ENCODE data around the gene RPTN. TPM values are rescaled to one million over a fixed set of nuclear protein-coding genes. Genes with fewer than 3 reads are reported as not detected.

RPTN gene
- polyA plus RNA-seq, 1 of the 3 experiments (the other 2 are of a cell fraction) = not detected

DNA sequence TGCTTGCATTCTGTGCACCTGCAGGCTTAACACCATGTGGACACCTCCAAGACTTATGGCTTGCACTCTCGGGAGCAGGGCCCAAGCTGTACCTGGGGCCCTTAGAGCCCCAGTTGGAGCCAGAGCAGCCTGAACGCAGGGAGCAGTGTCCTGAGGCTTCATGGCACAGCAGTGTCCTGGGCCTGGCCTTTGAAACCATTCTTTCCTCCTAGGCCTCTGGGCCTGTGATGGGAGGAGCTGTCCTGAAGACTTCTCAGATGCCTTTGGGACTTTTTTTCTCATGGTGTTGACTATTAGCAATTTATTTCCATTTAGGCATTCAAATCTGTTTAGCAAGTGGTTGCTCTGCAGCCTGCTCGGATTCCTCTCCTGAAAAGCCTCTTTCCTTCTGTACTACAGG, 11.0 kb downstream of the RPTN start:
- Histone ChIP-seq H3K9ac (no peak overlapping the region), H4K20me1 (ENCODE audit: insufficient read depth) (no peaks in the 10 kb centered on the region), H3K9me3 (no peaks in the 10 kb centered on the region), H3K4me3 (ENCODE audit: low read depth in 2 of 2, low read length in 1 of 2) (no peak overlapping the region), H3K9me2 (no peaks in the 10 kb centered on the region), H3K36me3 (replicated peaks in 1 of 2; ENCODE audit: control insufficient read depth in 1 of 2, insufficient read depth in 2 of 2, low read length in 1 of 2) (no peaks in the 10 kb centered on the region), H2AFZ (ENCODE audit: low read depth) (no peak overlapping the region), H3K27ac (ENCODE audit: low read depth in 2 of 2, low read length in 1 of 2) (no peak overlapping the region), H3K4me2 (no peak overlapping the region), H3K79me2 (ENCODE audit: insufficient read depth) (no peaks in the 10 kb centered on the region), H3K27me3 (ENCODE audit: insufficient read depth) (no peaks in the 10 kb centered on the region), H3F3A (replicated peaks; ENCODE audit: insufficient read depth) (no peaks in the 10 kb centered on the region), H3K4me1 (ENCODE audit: control insufficient read depth in 1 of 2, insufficient read depth in 2 of 2, low read depth in 1 of 2, low read length in 1 of 2) (peaks cover 0 to 6% of the 10 kb centered on the region in 2 experiments; a peak in 1 of 4 replicates)
- ChIA-PET POLR2A (no interaction called here), CTCF (interaction anchor here (1.2 to 1.8 kb wide), 2 partner anchors 38 to 310 kb away, joined by 6 read pairs; no protein-coding TSS in a partner anchor)
- 1% methylated on average over 3 of the region's 3 CpGs for WGBS (ENCODE audit: low lambda C conversion rate)
- TF ChIP-seq MEF2A (IDR thresholded peaks at IDR 0.05; ENCODE audit: borderline replicate concordance, low read depth) = no peak
- no peak for TF ChIP-seq TAF1 (IDR thresholded peaks at IDR 0.05; ENCODE audit: borderline replicate concordance, low read depth, low read length)
- TF ChIP-seq, protein P1, sequence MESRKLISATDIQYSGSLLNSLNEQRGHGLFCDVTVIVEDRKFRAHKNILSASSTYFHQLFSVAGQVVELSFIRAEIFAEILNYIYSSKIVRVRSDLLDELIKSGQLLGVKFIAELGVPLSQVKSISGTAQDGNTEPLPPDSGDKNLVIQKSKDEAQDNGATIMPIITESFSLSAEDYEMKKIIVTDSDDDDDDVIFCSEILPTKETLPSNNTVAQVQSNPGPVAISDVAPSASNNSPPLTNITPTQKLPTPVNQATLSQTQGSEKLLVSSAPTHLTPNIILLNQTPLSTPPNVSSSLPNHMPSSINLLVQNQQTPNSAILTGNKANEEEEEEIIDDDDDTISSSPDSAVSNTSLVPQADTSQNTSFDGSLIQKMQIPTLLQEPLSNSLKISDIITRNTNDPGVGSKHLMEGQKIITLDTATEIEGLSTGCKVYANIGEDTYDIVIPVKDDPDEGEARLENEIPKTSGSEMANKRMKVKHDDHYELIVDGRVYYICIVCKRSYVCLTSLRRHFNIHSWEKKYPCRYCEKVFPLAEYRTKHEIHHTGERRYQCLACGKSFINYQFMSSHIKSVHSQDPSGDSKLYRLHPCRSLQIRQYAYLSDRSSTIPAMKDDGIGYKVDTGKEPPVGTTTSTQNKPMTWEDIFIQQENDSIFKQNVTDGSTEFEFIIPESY (IDR thresholded peaks at IDR 0.05; ENCODE audit: borderline replicate concordance, low read depth) = no peak
- TF ChIP-seq GATA2 (CRISPR knock-in tag; IDR thresholded peaks at IDR 0.05) = no peak
- no peak for TF ChIP-seq USF2 (IDR thresholded peaks at IDR 0.05; ENCODE audit: borderline replicate concordance, low read depth, low read length)
- TF ChIP-seq RXRA (IDR thresholded peaks at IDR 0.05; ENCODE audit: borderline replicate concordance, low read depth) = no peak
- TF ChIP-seq, protein P2, sequence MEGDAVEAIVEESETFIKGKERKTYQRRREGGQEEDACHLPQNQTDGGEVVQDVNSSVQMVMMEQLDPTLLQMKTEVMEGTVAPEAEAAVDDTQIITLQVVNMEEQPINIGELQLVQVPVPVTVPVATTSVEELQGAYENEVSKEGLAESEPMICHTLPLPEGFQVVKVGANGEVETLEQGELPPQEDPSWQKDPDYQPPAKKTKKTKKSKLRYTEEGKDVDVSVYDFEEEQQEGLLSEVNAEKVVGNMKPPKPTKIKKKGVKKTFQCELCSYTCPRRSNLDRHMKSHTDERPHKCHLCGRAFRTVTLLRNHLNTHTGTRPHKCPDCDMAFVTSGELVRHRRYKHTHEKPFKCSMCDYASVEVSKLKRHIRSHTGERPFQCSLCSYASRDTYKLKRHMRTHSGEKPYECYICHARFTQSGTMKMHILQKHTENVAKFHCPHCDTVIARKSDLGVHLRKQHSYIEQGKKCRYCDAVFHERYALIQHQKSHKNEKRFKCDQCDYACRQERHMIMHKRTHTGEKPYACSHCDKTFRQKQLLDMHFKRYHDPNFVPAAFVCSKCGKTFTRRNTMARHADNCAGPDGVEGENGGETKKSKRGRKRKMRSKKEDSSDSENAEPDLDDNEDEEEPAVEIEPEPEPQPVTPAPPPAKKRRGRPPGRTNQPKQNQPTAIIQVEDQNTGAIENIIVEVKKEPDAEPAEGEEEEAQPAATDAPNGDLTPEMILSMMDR (IDR thresholded peaks at IDR 0.05) = no peak
- TF ChIP-seq TEAD4 (IDR thresholded peaks at IDR 0.05; ENCODE audit: borderline replicate concordance, insufficient read depth) = no peak
- no peak for TF ChIP-seq SMC3 (IDR thresholded peaks at IDR 0.05; ENCODE audit: low read depth, low read length)
- TF ChIP-seq, protein P3, sequence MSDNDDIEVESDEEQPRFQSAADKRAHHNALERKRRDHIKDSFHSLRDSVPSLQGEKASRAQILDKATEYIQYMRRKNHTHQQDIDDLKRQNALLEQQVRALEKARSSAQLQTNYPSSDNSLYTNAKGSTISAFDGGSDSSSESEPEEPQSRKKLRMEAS (IDR thresholded peaks at IDR 0.05; ENCODE audit: low read depth) = no peak
- DNase-seq = no peak

- no peaks in the 10 kb centered on the region for H3F3A ChIP-seq (replicated peaks; ENCODE audit: insufficient read depth)
- H3K27ac ChIP-seq (ENCODE audit: low read depth in 2 of 2, low read length in 1 of 2) = no peak overlapping the region
- no peak overlapping the region for H2AFZ ChIP-seq (ENCODE audit: low read depth)
- H3K4me2 ChIP-seq = no peak overlapping the region
- H3K9me2 ChIP-seq = no peaks in the 10 kb centered on the region
- H3K4me3 ChIP-seq (ENCODE audit: low read depth in 2 of 2, low read length in 1 of 2) = no peak overlapping the region
- DNase-seq = no peak
- no peak overlapping the region for H3K9ac ChIP-seq
- H3K27me3 ChIP-seq (ENCODE audit: insufficient read depth) = no peaks in the 10 kb centered on the region
- ChIA-PET POLR2A (no interaction called here), CTCF (no interaction called here)
- H3K79me2 ChIP-seq (ENCODE audit: insufficient read depth) = no peaks in the 10 kb centered on the region
- H3K36me3 ChIP-seq (replicated peaks in 1 of 2; ENCODE audit: control insufficient read depth in 1 of 2, insufficient read depth in 2 of 2, low read length in 1 of 2) = no peaks in the 10 kb centered on the region
- WGBS (ENCODE audit: low lambda C conversion rate) = 5% methylated on average over 4 of the region's 4 CpGs
- peaks cover 0 to 9% of the 10 kb centered on the region in 2 experiments; a peak in 1 of 4 replicates for H3K4me1 ChIP-seq (ENCODE audit: control insufficient read depth in 1 of 2, insufficient read depth in 2 of 2, low read depth in 1 of 2, low read length in 1 of 2)
- no peaks in the 10 kb centered on the region for H3K9me3 ChIP-seq
- H4K20me1 ChIP-seq (ENCODE audit: insufficient read depth) = no peaks in the 10 kb centered on the region
- TF ChIP-seq, protein P4, sequence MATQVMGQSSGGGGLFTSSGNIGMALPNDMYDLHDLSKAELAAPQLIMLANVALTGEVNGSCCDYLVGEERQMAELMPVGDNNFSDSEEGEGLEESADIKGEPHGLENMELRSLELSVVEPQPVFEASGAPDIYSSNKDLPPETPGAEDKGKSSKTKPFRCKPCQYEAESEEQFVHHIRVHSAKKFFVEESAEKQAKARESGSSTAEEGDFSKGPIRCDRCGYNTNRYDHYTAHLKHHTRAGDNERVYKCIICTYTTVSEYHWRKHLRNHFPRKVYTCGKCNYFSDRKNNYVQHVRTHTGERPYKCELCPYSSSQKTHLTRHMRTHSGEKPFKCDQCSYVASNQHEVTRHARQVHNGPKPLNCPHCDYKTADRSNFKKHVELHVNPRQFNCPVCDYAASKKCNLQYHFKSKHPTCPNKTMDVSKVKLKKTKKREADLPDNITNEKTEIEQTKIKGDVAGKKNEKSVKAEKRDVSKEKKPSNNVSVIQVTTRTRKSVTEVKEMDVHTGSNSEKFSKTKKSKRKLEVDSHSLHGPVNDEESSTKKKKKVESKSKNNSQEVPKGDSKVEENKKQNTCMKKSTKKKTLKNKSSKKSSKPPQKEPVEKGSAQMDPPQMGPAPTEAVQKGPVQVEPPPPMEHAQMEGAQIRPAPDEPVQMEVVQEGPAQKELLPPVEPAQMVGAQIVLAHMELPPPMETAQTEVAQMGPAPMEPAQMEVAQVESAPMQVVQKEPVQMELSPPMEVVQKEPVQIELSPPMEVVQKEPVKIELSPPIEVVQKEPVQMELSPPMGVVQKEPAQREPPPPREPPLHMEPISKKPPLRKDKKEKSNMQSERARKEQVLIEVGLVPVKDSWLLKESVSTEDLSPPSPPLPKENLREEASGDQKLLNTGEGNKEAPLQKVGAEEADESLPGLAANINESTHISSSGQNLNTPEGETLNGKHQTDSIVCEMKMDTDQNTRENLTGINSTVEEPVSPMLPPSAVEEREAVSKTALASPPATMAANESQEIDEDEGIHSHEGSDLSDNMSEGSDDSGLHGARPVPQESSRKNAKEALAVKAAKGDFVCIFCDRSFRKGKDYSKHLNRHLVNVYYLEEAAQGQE (IDR thresholded peaks at IDR 0.05; ENCODE audit: low read depth, low read length) = no peak
- TF ChIP-seq MXI1 (IDR thresholded peaks at IDR 0.05; ENCODE audit: low read depth, low read length) (no peak), SMC3 (IDR thresholded peaks at IDR 0.05; ENCODE audit: low read depth, low read length) (no peak), SIN3A (IDR thresholded peaks at IDR 0.05; ENCODE audit: borderline replicate concordance, low read depth, low read length) (no peak), POLR2AphosphoS5 (IDR thresholded peaks at IDR 0.05; ENCODE audit: low read depth, low read length) (no peak)
- TF ChIP-seq, protein P2 (IDR thresholded peaks at IDR 0.05) = no peak
- TF ChIP-seq, protein P3 (IDR thresholded peaks at IDR 0.05; ENCODE audit: low read depth) = no peak
These were observed 13.3 kb downstream of the RPTN start for GRCh38 chr1:152145769-152146168.

All from SK-N-SH (cell line).